Kidney epithelial cell (primary cell): ENCODE measurements around the gene AQP3. TPM values are rescaled to one million over a fixed set of nuclear protein-coding genes. Genes with fewer than 3 reads are reported as not detected.
"Not testable (repeated sequence)": the region's sequence is repeated elsewhere in the genome, so short reads cannot be mapped to it uniquely, and the experiment has no call there.

Experiments
- DNase-seq: peaks from one replicate; pipeline ENCODE4 v3.0.0-alpha.2; 2010; ENCODE audit warnings: low read depth
- H3K27me3 ChIP-seq: 2 replicates; pipeline ENCODE4 v1.6.0; 2011; ENCODE audit warnings: low read length; ENCODE audit not compliant: control insufficient read depth, insufficient read depth
- H3K36me3 ChIP-seq: 2 replicates; pipeline ENCODE4 v1.5.1; 2011; ENCODE audit warnings: low read length; ENCODE audit not compliant: control insufficient read depth, insufficient read depth
- H3K4me3 ChIP-seq: 2 replicates; pipeline ENCODE4 v1.5.1; 2011; ENCODE audit warnings: low read depth, mild to moderate bottlenecking, control low read depth, low read length
- CTCF ChIP-seq: IDR thresholded peaks from 2 replicates; pipeline ENCODE4 v1.5.1; 2011; ENCODE audit warnings: mild to moderate bottlenecking, moderate library complexity, low read length, control low read depth, inconsistent platforms; ENCODE audit not compliant: insufficient read depth, poor library complexity, severe bottlenecking
- total RNA-seq: library from RNA; depleted of rRNA; stranded (reverse); fragments of >200 nt; gene quantifications from 2 replicates; pipeline ENCODE4 v1.2.3, GENCODE V29; 2015

Gene AQP3
- total RNA-seq, 1 donor from 2014 or later = 1.1 TPM

DNA sequence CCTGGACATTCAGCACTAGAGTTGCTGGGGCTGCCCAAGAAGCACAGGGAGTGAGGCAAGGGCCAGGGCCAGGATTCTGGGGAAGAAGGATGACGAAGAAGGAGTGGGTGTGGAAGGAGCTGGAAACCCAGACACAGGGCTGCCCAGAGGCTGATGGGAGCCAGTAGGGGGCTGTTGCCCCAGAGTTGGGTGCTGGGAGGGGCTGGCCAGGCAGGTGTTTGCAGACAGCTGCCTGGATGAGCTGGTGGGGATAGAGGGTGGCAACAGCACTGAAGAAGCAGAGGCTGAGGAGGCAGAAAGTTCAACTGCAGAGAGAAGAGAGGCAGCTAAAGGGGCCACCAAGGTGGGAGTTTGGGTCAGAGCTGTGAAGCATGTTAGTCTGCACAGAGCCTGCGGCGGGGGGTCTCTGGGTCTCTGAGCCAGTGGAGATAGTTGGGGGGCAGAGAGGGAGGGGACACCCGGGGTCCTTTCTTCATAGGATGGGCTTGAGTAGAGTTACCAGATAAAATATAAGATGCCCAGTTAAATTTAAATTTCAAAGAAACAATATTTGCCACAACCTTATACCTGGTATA, 42.5 kb downstream of the AQP3 start:
- TF ChIP-seq CTCF = no peak
- Histone ChIP-seq H3K27me3 (peaks cover 3% of the 10 kb centered on the region), H3K36me3 (no peaks in the 10 kb centered on the region), H3K4me3 (no peak overlapping the region)
- DNase-seq = no peak

DNA sequence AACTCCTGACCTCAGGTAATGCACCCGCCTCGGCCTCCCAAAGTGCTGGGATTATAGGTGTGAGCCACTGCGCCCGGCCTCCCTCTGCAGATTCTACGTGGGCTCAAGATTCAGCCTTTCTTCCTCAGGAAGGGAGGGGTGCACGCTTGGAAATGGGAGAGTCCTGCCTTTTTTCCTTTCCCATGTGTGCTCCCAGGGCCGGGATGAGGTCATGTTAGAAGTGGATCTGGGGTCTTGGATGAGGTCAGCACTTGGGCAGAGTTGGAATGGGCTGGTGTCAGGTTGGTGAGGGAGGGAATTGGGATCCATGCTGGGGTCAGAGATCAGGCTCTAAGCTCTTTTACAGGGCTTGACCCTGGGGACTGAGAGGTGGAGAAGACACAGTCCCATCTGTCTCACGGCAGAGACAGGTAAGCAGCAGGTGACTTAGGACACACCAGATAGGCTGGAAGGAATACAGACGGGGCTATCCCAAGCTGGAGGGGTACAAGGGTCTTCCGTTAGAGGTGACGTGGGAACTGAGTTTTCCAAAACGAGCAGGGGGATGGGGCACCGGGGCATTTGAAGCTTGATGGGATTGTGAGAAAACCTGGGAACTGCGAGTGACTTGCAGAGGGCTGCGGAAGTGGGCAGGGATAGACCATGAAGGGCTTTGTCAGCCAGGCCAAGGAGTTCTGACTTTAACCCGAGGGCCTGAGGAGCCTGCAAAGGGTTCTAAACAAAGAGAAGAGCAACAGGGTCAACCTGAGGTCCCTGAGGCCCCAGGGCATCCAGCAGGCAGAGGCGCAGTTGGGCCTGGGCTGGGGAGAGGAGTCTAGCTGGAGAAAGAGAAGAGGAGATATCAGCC, 43.2 kb downstream of the AQP3 start:
- no peak for DNase-seq
- H3K36me3 ChIP-seq = no peaks in the 10 kb centered on the region
- TF ChIP-seq CTCF = no peak
- H3K4me3 ChIP-seq = no peak overlapping the region
- peaks cover 3% of the 10 kb centered on the region for H3K27me3 ChIP-seq

DNA sequence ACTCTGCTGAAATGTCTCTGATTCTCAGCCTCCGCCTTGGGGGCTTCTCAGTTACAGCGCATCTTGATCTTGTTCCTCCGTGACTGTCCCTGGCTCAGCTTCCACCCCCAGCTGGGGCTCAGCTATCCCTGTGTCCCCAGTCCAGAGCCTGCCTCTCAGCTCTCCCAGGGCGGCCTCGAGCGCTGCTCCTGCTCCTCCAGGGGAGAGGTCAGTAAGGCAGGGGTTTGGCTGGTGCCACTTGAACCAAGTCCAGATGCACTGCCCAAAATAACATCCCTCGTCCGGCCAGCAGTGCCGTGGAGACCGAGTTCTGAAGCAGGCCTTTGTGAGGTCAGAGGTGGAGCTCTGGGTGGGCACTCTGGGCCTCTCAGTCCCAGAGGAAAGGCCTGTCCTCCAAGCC, 45.0 kb downstream of the AQP3 start, which contains the start of gene AQP7:
AQP7 (minus strand) TSS at position 198 of the 400 bp plus-strand sequence. CDS start 1,306 bp downstream, outside the sequence.
- not testable (repeated sequence) for DNase-seq, H3K27me3 ChIP-seq, H3K36me3 ChIP-seq, H3K4me3 ChIP-seq

DNA sequence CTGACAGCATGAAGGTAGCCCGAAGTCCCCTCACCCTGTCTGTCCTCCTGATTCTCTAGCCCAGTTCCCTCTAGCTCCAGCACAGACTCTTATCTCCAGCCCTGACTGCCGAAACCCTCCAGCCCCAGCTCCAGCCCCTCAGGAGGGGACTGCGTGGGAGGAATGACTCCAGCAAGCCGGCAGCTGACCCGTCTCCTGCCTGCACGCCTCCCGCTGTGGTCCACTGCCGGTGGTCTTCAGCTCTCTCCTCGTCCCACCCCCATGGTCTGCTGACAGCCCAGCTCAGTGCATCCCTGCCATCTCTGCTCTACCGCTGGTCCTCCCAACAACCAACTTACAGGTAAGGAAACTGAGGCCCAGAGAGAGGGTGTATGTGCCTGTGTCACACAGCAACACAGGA, 45.6 kb downstream of the AQP3 start:
- H3K4me3 ChIP-seq, DNase-seq, H3K27me3 ChIP-seq, H3K36me3 ChIP-seq: not testable (repeated sequence)

DNA sequence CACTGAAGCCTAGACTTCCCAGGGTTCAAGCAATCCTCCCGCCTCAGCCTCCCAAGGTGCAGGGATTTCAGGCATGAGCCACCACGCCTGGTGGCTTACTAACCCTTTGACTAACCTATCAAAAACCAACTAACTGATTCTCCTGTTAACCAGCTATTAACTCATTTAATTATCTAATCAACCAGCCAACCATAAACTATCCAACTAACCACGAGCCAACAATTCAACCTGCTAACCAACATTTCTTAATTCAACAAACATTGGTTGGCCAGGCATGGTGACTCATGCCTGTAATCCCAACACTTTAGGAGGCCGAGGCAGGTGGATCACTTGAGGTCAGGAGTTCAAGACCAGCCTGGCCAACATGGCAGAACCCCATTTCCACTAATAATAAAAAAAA, 48.3 kb downstream of the AQP3 start:
- H3K27me3 ChIP-seq, H3K4me3 ChIP-seq, H3K36me3 ChIP-seq, DNase-seq: not testable (repeated sequence)

- not testable (repeated sequence) for H3K4me3 ChIP-seq, DNase-seq, H3K27me3 ChIP-seq, H3K36me3 ChIP-seq
These were observed 49.6 kb downstream of the AQP3 start for GRCh38 chr9:33397801-33398200.

- not testable (repeated sequence) for H3K36me3 ChIP-seq, H3K4me3 ChIP-seq, DNase-seq, H3K27me3 ChIP-seq
These were observed 52.1 kb downstream of the AQP3 start for GRCh38 chr9:33395159-33395879.

GRCh38 chr9:33393986-33394385, 53.4 kb downstream of the AQP3 start:
- H3K36me3 ChIP-seq, H3K4me3 ChIP-seq, DNase-seq, H3K27me3 ChIP-seq: not testable (repeated sequence)
